D721Med (cell line): Measurements from ENCODE around the gene TMEM39A.

Experiments
- DNase-seq: peaks from one replicate; pipeline ENCODE4 v3.0.0; 2011; ENCODE audit warnings: low spot score; ENCODE audit not compliant: insufficient read length
- FAIRE-seq: peaks from 2 replicates; lab custom pipeline; 2011; peaks lifted over from hg19 to GRCh38; lab: Jason Lieb, UNC
- CTCF ChIP-seq: IDR thresholded peaks from 2 replicates; pipeline ENCODE4 v1.5.1; 2012; ENCODE audit warnings: mild to moderate bottlenecking, control low read depth; ENCODE audit not compliant: insufficient read depth; ENCODE audit errors: missing control alignments

TMEM39A gene

GRCh38 chr3:119380697-119381096, 82.7 kb downstream of the TMEM39A start:
- DNase-seq = no peak
- TF ChIP-seq CTCF = no peak
- FAIRE-seq = no peak
